ENCODE measurements around the gene CAMTA2.

GRCh38 chr17:4999430-5000093 lies 12.1 kb upstream of the CAMTA2 start:
- TF ChIP-seq, protein P1, sequence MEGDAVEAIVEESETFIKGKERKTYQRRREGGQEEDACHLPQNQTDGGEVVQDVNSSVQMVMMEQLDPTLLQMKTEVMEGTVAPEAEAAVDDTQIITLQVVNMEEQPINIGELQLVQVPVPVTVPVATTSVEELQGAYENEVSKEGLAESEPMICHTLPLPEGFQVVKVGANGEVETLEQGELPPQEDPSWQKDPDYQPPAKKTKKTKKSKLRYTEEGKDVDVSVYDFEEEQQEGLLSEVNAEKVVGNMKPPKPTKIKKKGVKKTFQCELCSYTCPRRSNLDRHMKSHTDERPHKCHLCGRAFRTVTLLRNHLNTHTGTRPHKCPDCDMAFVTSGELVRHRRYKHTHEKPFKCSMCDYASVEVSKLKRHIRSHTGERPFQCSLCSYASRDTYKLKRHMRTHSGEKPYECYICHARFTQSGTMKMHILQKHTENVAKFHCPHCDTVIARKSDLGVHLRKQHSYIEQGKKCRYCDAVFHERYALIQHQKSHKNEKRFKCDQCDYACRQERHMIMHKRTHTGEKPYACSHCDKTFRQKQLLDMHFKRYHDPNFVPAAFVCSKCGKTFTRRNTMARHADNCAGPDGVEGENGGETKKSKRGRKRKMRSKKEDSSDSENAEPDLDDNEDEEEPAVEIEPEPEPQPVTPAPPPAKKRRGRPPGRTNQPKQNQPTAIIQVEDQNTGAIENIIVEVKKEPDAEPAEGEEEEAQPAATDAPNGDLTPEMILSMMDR (IDR thresholded peaks at IDR 0.05), result no peak
- TF ChIP-seq E2F1 (CRISPR knock-in tag; IDR thresholded peaks at IDR 0.05), result no peak
- no peak for TF ChIP-seq ATF1 (CRISPR knock-in tag; IDR thresholded peaks at IDR 0.05)
- no peak for TF ChIP-seq CREB1 (CRISPR knock-in tag; IDR thresholded peaks at IDR 0.05)
- TF ChIP-seq ZNF317 (CRISPR knock-in tag; IDR thresholded peaks at IDR 0.05; ENCODE audit: borderline replicate concordance, low read depth), result no peak
- TF ChIP-seq, protein P2, sequence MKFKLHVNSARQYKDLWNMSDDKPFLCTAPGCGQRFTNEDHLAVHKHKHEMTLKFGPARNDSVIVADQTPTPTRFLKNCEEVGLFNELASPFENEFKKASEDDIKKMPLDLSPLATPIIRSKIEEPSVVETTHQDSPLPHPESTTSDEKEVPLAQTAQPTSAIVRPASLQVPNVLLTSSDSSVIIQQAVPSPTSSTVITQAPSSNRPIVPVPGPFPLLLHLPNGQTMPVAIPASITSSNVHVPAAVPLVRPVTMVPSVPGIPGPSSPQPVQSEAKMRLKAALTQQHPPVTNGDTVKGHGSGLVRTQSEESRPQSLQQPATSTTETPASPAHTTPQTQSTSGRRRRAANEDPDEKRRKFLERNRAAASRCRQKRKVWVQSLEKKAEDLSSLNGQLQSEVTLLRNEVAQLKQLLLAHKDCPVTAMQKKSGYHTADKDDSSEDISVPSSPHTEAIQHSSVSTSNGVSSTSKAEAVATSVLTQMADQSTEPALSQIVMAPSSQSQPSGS (CRISPR knock-in tag; IDR thresholded peaks at IDR 0.05; ENCODE audit: borderline replicate concordance, low read depth), result no peak
- TF ChIP-seq, protein P3, sequence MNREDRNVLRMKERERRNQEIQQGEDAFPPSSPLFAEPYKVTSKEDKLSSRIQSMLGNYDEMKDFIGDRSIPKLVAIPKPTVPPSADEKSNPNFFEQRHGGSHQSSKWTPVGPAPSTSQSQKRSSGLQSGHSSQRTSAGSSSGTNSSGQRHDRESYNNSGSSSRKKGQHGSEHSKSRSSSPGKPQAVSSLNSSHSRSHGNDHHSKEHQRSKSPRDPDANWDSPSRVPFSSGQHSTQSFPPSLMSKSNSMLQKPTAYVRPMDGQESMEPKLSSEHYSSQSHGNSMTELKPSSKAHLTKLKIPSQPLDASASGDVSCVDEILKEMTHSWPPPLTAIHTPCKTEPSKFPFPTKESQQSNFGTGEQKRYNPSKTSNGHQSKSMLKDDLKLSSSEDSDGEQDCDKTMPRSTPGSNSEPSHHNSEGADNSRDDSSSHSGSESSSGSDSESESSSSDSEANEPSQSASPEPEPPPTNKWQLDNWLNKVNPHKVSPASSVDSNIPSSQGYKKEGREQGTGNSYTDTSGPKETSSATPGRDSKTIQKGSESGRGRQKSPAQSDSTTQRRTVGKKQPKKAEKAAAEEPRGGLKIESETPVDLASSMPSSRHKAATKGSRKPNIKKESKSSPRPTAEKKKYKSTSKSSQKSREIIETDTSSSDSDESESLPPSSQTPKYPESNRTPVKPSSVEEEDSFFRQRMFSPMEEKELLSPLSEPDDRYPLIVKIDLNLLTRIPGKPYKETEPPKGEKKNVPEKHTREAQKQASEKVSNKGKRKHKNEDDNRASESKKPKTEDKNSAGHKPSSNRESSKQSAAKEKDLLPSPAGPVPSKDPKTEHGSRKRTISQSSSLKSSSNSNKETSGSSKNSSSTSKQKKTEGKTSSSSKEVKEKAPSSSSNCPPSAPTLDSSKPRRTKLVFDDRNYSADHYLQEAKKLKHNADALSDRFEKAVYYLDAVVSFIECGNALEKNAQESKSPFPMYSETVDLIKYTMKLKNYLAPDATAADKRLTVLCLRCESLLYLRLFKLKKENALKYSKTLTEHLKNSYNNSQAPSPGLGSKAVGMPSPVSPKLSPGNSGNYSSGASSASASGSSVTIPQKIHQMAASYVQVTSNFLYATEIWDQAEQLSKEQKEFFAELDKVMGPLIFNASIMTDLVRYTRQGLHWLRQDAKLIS (CRISPR knock-in tag; IDR thresholded peaks at IDR 0.05; ENCODE audit: borderline replicate concordance), result no peak
- TF ChIP-seq ZBTB43 (CRISPR knock-in tag; IDR thresholded peaks at IDR 0.05), result no peak
- TF ChIP-seq NFE2L1 (CRISPR knock-in tag; IDR thresholded peaks at IDR 0.05), result no peak
- TF ChIP-seq NFYB (CRISPR knock-in tag; conservative IDR thresholded peaks at IDR 0.05; ENCODE audit: low read depth), result no peak
- TF ChIP-seq, protein P4, sequence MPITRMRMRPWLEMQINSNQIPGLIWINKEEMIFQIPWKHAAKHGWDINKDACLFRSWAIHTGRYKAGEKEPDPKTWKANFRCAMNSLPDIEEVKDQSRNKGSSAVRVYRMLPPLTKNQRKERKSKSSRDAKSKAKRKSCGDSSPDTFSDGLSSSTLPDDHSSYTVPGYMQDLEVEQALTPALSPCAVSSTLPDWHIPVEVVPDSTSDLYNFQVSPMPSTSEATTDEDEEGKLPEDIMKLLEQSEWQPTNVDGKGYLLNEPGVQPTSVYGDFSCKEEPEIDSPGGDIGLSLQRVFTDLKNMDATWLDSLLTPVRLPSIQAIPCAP (CRISPR knock-in tag; IDR thresholded peaks at IDR 0.05), result no peak
- TF ChIP-seq, protein P5, sequence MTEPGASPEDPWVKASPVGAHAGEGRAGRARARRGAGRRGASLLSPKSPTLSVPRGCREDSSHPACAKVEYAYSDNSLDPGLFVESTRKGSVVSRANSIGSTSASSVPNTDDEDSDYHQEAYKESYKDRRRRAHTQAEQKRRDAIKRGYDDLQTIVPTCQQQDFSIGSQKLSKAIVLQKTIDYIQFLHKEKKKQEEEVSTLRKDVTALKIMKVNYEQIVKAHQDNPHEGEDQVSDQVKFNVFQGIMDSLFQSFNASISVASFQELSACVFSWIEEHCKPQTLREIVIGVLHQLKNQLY (CRISPR knock-in tag; IDR thresholded peaks at IDR 0.05), result no peak
- no peak for TF ChIP-seq JUN (CRISPR knock-in tag; IDR thresholded peaks at IDR 0.05)
- TF ChIP-seq GABPB1 (CRISPR knock-in tag; IDR thresholded peaks at IDR 0.05), result no peak
